SK-N-SH (cell line): ENCODE results near the gene FARSB. TPM values are rescaled to one million over a fixed set of nuclear protein-coding genes. Genes with fewer than 3 reads are reported as not detected.

Experiments
- CTCF ChIA-PET: fragments of 300-600, 350-600 bp; formaldehyde crosslinking; extraction: SDS; loops from one replicate; lab custom pipeline; 2021; lab: Yijun Ruan, JAX
- POLR2A ChIA-PET: fragments of 350-600 bp; sonication (Branson Sonifier 250); formaldehyde crosslinking; extraction: SDS; loops from one replicate; lab custom pipeline; 2020; ENCODE audit warnings: antibody characterized with exemption, inconsistent platforms; lab: Yijun Ruan, JAX
- DNase-seq: peaks from one replicate; pipeline ENCODE4 v3.0.0; 2012
- H2AFZ ChIP-seq: fragments of 200-600 bp; sonication (generic); 2 replicates; pipeline ENCODE4 v1.8.1; 2016; ENCODE audit warnings: antibody characterized with exemption, mild to moderate bottlenecking, low read depth
- H3F3A ChIP-seq: fragments of 200-600 bp; sonication (generic); replicated peaks from 2 replicates; pipeline ENCODE3; 2016; ENCODE audit warnings: antibody characterized with exemption, mild to moderate bottlenecking; ENCODE audit not compliant: insufficient read depth
- H3K27ac ChIP-seq, 2 experiments: fragments of 200-500 bp in 1 of 2; fragments of 200-600 bp in 1 of 2; sonication (Bioruptor generic) in 1 of 2; sonication (generic), shearing (Covaris generic) in 1 of 2; 2 replicates each; pipeline versions ENCODE4 v1.5.1 to v1.6.1; 2014 to 2016; ENCODE audit warnings: low read depth in 2 of 2, inconsistent platforms in 1 of 2, low read length in 1 of 2, mild to moderate bottlenecking in 1 of 2, mixed read lengths in 1 of 2
- H3K27me3 ChIP-seq: fragments of 200-600 bp; sonication (generic), shearing (Covaris generic); 2 replicates; pipeline ENCODE4 v1.6.1; 2016; ENCODE audit warnings: mixed run types; ENCODE audit not compliant: insufficient read depth
- H3K36me3 ChIP-seq, 2 experiments: fragments of 200-500 bp in 1 of 2; fragments of 200-600 bp in 1 of 2; sonication (Bioruptor generic) in 1 of 2; sonication (generic) in 1 of 2; replicated peaks in 1 of 2; 2 replicates each; pipeline versions ENCODE3 to v1.5.1; 2014 to 2016; ENCODE audit warnings: low read length in 1 of 2, mild to moderate bottlenecking in 1 of 2; ENCODE audit not compliant: insufficient read depth in 2 of 2, control insufficient read depth in 1 of 2
- H3K4me1 ChIP-seq, 2 experiments: fragments of 200-500 bp in 1 of 2; fragments of 200-600 bp in 1 of 2; sonication (Bioruptor generic) in 1 of 2; sonication (generic), shearing (Covaris generic) in 1 of 2; 2 replicates each; pipeline versions ENCODE4 v1.5.1 to v1.6.1; 2014 to 2016; ENCODE audit warnings: low read depth in 1 of 2, low read length in 1 of 2, mixed run types in 1 of 2; ENCODE audit not compliant: insufficient read depth in 2 of 2, control insufficient read depth in 1 of 2
- H3K4me2 ChIP-seq: fragments of 200-600 bp; sonication (generic), shearing (Covaris generic); 2 replicates; pipeline ENCODE4 v1.6.1; 2017; ENCODE audit warnings: mixed run types
- H3K4me3 ChIP-seq, 2 experiments: fragments of 200-500 bp in 1 of 2; fragments of 200-600 bp in 1 of 2; sonication (Bioruptor generic) in 1 of 2; sonication (generic), shearing (Covaris generic) in 1 of 2; 2 replicates each; pipeline versions ENCODE4 v1.5.1 to v1.8.1; 2014 to 2016; ENCODE audit warnings: low read depth in 2 of 2, inconsistent platforms in 1 of 2, low read length in 1 of 2, mild to moderate bottlenecking in 1 of 2, mixed read lengths in 1 of 2, moderate library complexity in 1 of 2
- H3K79me2 ChIP-seq: fragments of 200-600 bp; sonication (generic); 2 replicates; pipeline ENCODE4 v1.8.1; 2017; ENCODE audit warnings: mild to moderate bottlenecking; ENCODE audit not compliant: insufficient read depth
- H3K9ac ChIP-seq: fragments of 200-600 bp; sonication (generic); 2 replicates; pipeline ENCODE4 v1.6.1; 2017; ENCODE audit warnings: mixed run types
- H3K9me2 ChIP-seq: fragments of 200-600 bp; sonication (generic); 2 replicates; pipeline ENCODE4 v1.6.1; 2017; ENCODE audit warnings: mixed run types
- H3K9me3 ChIP-seq: fragments of 200-600 bp; sonication (generic); 2 replicates; pipeline ENCODE4 v1.6.1; 2017; ENCODE audit warnings: mixed run types, mild to moderate bottlenecking, moderate library complexity
- H4K20me1 ChIP-seq: fragments of 200-600 bp; sonication (generic); 2 replicates; pipeline ENCODE4 v1.6.1; 2017; ENCODE audit warnings: mild to moderate bottlenecking, mixed run types; ENCODE audit not compliant: insufficient read depth
- CHD2 ChIP-seq: fragments of 150-350 bp; IDR thresholded peaks from 2 replicates; pipeline ENCODE4 v1.6.1; 2018; ENCODE audit warnings: low read length; ENCODE audit not compliant: partially characterized antibody
- FOXJ3 ChIP-seq: sonication (generic); formaldehyde crosslinking; IDR thresholded peaks from 2 replicates; pipeline ENCODE4 v1.5.1; 2020; ENCODE audit warnings: mild to moderate bottlenecking, missing genetic modification reagents
- GABPA ChIP-seq: IDR thresholded peaks from 2 replicates; pipeline ENCODE4 v1.4.0; 2012; ENCODE audit warnings: low read depth, mild to moderate bottlenecking
- POLR2AphosphoS5 ChIP-seq: IDR thresholded peaks from 2 replicates; pipeline ENCODE4 v1.6.1; 2012; ENCODE audit warnings: low read depth, low read length
- RCOR1 ChIP-seq: fragments of 150-350 bp; IDR thresholded peaks from 2 replicates; pipeline ENCODE4 v1.6.1; 2017; ENCODE audit warnings: antibody characterized with exemption, low read length
- SIN3A ChIP-seq: IDR thresholded peaks from 2 replicates; pipeline ENCODE4 v1.6.1; 2012; ENCODE audit warnings: low read depth, mild to moderate bottlenecking, low read length, moderate library complexity, borderline replicate concordance
- YY1 ChIP-seq: IDR thresholded peaks from 2 replicates; pipeline ENCODE4 v1.4.0; 2012; ENCODE audit warnings: low read depth, mild to moderate bottlenecking
- WGBS: methylation state at CpG from one replicate; pipeline ENCODE4 v1.1.6; 2017; ENCODE audit warnings: low lambda C conversion rate; 5-methylcytosine and 5-hydroxymethylcytosine counted together
- polyA plus RNA-seq, 3 experiments: library from polyadenylated mRNA; depleted of rRNA; stranded (reverse); fragments of >200 nt; gene quantifications; 2 replicates each; pipeline ENCODE4 v1.2.3, GENCODE V29; 2012
- TF ChIP-seq, protein P1 (sequence below): fragments of 200-600 bp; sonication (generic); IDR thresholded peaks from 2 replicates; pipeline ENCODE4 v1.6.1; 2017; ENCODE audit warnings: antibody characterized with exemption, mild to moderate bottlenecking, moderate library complexity
- TF ChIP-seq, protein P2 (sequence below): IDR thresholded peaks from 2 replicates; pipeline ENCODE4 v1.6.1; 2012; ENCODE audit warnings: mild to moderate bottlenecking, low read depth, low read length, moderate library complexity
- TF ChIP-seq, protein P3 (sequence below): fragments of 150-350 bp; IDR thresholded peaks from 2 replicates; pipeline ENCODE4 v1.6.1; 2017; ENCODE audit warnings: antibody characterized with exemption, low read length, low read depth, borderline replicate concordance
- TF ChIP-seq, protein P4 (sequence below): IDR thresholded peaks from 2 replicates; pipeline ENCODE4 v1.4.0; 2012; ENCODE audit warnings: low read depth, borderline replicate concordance

Gene FARSB
- polyA plus RNA-seq, 1 of the 3 experiments (the other 2 are of a cell fraction) = 15.4 TPM

DNA sequence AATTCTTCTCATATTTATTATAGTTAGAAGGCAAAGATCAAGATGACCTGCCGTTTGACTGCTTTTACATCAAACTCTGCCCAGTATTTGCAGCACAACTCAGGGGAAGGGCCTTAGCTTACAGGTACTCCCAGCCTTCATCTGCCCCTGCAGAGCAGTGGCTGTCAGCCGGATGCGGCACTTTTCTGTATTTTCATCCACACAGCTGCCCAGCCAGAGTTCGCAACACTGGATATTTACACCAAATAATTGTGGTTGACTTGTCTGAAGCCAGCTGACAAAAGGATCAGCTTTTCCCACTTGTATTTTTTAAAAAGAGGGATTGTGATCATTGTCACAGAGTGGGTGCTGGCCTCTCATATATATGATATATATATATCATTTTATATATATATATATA, 94.7 kb downstream of the FARSB start:
- no peaks in the 10 kb centered on the region for H3K36me3 ChIP-seq
- H3K4me1 ChIP-seq = no peaks in the 10 kb centered on the region
- no peaks in the 10 kb centered on the region for H3K27me3 ChIP-seq
- no peak overlapping the region for H3K9ac ChIP-seq
- ChIA-PET POLR2A (no interaction called here), CTCF (interaction anchor here (0.7 to 4.6 kb wide), 14 partner anchors 10 to 536 kb away, joined by 3 to 93 read pairs (median 4); a partner anchor contains a TSS)
- no peak overlapping the region for H2AFZ ChIP-seq
- 98% methylated on average over 4 of the region's 4 CpGs for WGBS
- TF ChIP-seq, protein P1, sequence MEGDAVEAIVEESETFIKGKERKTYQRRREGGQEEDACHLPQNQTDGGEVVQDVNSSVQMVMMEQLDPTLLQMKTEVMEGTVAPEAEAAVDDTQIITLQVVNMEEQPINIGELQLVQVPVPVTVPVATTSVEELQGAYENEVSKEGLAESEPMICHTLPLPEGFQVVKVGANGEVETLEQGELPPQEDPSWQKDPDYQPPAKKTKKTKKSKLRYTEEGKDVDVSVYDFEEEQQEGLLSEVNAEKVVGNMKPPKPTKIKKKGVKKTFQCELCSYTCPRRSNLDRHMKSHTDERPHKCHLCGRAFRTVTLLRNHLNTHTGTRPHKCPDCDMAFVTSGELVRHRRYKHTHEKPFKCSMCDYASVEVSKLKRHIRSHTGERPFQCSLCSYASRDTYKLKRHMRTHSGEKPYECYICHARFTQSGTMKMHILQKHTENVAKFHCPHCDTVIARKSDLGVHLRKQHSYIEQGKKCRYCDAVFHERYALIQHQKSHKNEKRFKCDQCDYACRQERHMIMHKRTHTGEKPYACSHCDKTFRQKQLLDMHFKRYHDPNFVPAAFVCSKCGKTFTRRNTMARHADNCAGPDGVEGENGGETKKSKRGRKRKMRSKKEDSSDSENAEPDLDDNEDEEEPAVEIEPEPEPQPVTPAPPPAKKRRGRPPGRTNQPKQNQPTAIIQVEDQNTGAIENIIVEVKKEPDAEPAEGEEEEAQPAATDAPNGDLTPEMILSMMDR = no peak
- TF ChIP-seq POLR2AphosphoS5 = no peak
- no peak for TF ChIP-seq YY1
- TF ChIP-seq, protein P2, sequence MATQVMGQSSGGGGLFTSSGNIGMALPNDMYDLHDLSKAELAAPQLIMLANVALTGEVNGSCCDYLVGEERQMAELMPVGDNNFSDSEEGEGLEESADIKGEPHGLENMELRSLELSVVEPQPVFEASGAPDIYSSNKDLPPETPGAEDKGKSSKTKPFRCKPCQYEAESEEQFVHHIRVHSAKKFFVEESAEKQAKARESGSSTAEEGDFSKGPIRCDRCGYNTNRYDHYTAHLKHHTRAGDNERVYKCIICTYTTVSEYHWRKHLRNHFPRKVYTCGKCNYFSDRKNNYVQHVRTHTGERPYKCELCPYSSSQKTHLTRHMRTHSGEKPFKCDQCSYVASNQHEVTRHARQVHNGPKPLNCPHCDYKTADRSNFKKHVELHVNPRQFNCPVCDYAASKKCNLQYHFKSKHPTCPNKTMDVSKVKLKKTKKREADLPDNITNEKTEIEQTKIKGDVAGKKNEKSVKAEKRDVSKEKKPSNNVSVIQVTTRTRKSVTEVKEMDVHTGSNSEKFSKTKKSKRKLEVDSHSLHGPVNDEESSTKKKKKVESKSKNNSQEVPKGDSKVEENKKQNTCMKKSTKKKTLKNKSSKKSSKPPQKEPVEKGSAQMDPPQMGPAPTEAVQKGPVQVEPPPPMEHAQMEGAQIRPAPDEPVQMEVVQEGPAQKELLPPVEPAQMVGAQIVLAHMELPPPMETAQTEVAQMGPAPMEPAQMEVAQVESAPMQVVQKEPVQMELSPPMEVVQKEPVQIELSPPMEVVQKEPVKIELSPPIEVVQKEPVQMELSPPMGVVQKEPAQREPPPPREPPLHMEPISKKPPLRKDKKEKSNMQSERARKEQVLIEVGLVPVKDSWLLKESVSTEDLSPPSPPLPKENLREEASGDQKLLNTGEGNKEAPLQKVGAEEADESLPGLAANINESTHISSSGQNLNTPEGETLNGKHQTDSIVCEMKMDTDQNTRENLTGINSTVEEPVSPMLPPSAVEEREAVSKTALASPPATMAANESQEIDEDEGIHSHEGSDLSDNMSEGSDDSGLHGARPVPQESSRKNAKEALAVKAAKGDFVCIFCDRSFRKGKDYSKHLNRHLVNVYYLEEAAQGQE = no peak
- TF ChIP-seq GABPA = no peak
- no peak for TF ChIP-seq SIN3A
- TF ChIP-seq, protein P3, sequence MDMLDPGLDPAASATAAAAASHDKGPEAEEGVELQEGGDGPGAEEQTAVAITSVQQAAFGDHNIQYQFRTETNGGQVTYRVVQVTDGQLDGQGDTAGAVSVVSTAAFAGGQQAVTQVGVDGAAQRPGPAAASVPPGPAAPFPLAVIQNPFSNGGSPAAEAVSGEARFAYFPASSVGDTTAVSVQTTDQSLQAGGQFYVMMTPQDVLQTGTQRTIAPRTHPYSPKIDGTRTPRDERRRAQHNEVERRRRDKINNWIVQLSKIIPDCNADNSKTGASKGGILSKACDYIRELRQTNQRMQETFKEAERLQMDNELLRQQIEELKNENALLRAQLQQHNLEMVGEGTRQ = no peak
- TF ChIP-seq FOXJ3 (CRISPR knock-in tag) = no peak
- TF ChIP-seq, protein P4, sequence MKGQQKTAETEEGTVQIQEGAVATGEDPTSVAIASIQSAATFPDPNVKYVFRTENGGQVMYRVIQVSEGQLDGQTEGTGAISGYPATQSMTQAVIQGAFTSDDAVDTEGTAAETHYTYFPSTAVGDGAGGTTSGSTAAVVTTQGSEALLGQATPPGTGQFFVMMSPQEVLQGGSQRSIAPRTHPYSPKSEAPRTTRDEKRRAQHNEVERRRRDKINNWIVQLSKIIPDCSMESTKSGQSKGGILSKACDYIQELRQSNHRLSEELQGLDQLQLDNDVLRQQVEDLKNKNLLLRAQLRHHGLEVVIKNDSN = no peak
- no peak for TF ChIP-seq RCOR1
- no peak for TF ChIP-seq CHD2
- no peaks in the 10 kb centered on the region for H3F3A ChIP-seq
- no peaks in the 10 kb centered on the region for H3K9me3 ChIP-seq
- no peak for DNase-seq
- no peaks in the 10 kb centered on the region for H4K20me1 ChIP-seq
- H3K4me2 ChIP-seq = no peak overlapping the region
- H3K9me2 ChIP-seq = no peaks in the 10 kb centered on the region
- H3K27ac ChIP-seq = no peak overlapping the region
- H3K79me2 ChIP-seq = no peaks in the 10 kb centered on the region
- no peak overlapping the region for H3K4me3 ChIP-seq
